DOHH2 (cell line): Measurements from ENCODE around the gene TRAPPC4.

Source experiments
- H3F3A ChIP-seq: fragments of 200-600 bp; sonication (generic), shearing (Covaris generic); 2 replicates; pipeline ENCODE4 v1.6.0; 2016; ENCODE audit warnings: antibody characterized with exemption, mild to moderate bottlenecking; ENCODE audit not compliant: control insufficient read depth, insufficient read depth
- H3K27ac ChIP-seq: fragments of 200-600 bp; sonication (generic); 2 replicates; pipeline ENCODE4 v1.5.1; 2014; ENCODE audit warnings: low read depth, mild to moderate bottlenecking, low read length, moderate library complexity
- H3K27me3 ChIP-seq: fragments of 200-600 bp; sonication (generic); 2 replicates; pipeline ENCODE4 v1.6.1; 2014; ENCODE audit warnings: mild to moderate bottlenecking, low read length, mixed read lengths; ENCODE audit not compliant: control insufficient read depth
- H3K36me3 ChIP-seq: fragments of 200-600 bp; sonication (generic); 2 replicates; pipeline ENCODE4 v1.6.1; 2014; ENCODE audit warnings: mild to moderate bottlenecking, low read length, moderate library complexity, mixed read lengths; ENCODE audit not compliant: control insufficient read depth
- H3K4me1 ChIP-seq: fragments of 200-600 bp; sonication (generic); 2 replicates; pipeline ENCODE4 v1.6.1; 2014; ENCODE audit warnings: mild to moderate bottlenecking, low read length, mixed read lengths; ENCODE audit not compliant: control insufficient read depth
- H3K4me2 ChIP-seq: fragments of 200-600 bp; sonication (generic); 2 replicates; pipeline ENCODE4 v1.6.0; 2014; ENCODE audit warnings: mild to moderate bottlenecking, low read length, moderate library complexity
- H3K4me3 ChIP-seq: fragments of 200-600 bp; sonication (generic); 2 replicates; pipeline ENCODE4 v1.5.1; 2014; ENCODE audit warnings: mild to moderate bottlenecking, low read length, mixed read lengths
- H3K79me2 ChIP-seq: fragments of 200-600 bp; sonication (generic); 2 replicates; pipeline ENCODE4 v1.6.1; 2014; ENCODE audit warnings: mild to moderate bottlenecking, low read length, mixed read lengths; ENCODE audit not compliant: control insufficient read depth
- H3K9me2 ChIP-seq: fragments of 200-600 bp; sonication (generic); replicated peaks from 2 replicates; pipeline ENCODE4 v1.6.1; 2014; ENCODE audit warnings: mild to moderate bottlenecking, low read length, mixed read lengths; ENCODE audit not compliant: control insufficient read depth
- H3K9me3 ChIP-seq: fragments of 200-600 bp; sonication (generic); 2 replicates; pipeline ENCODE4 v1.6.1; 2014; ENCODE audit warnings: antibody characterized with exemption, low read length, mixed read lengths; ENCODE audit not compliant: control insufficient read depth, insufficient read depth
- H4K20me1 ChIP-seq: fragments of 200-600 bp; sonication (generic); 2 replicates; pipeline ENCODE4 v1.6.0; 2014; ENCODE audit warnings: low read depth, mild to moderate bottlenecking, antibody characterized with exemption, low read length, moderate library complexity; ENCODE audit not compliant: control insufficient read depth, insufficient read depth
- CTCF ChIP-seq: fragments of 200-600 bp; sonication (generic); IDR thresholded peaks from one replicate; pipeline ENCODE4 v1.5.1; 2014; ENCODE audit warnings: antibody characterized with exemption, mild to moderate bottlenecking, low read depth, low read length; ENCODE audit not compliant: poor library complexity, severe bottlenecking
- EZH2phosphoT487 ChIP-seq: fragments of 200-600 bp; sonication (generic); IDR thresholded peaks from 2 replicates; pipeline ENCODE4 v1.6.1; 2017; ENCODE audit warnings: borderline replicate concordance, mild to moderate bottlenecking, antibody characterized with exemption, low read length, moderate library complexity, mixed read lengths

The TRAPPC4 gene

GRCh38 chr11:119012629-119013170 is 5.9 kb upstream of the TRAPPC4 start:
- H3K9me2 ChIP-seq: no peaks in the 10 kb centered on the region
- no peak overlapping the region for H3K27ac ChIP-seq
- H3K79me2 ChIP-seq: peaks cover 28% of the 10 kb centered on the region
- H3K4me2 ChIP-seq: no peak overlapping the region
- peaks cover 6% of the 10 kb centered on the region; the same call in 1 of the 2 replicates for H4K20me1 ChIP-seq
- peaks cover 12% of the 10 kb centered on the region for H3K4me1 ChIP-seq
- H3K9me3 ChIP-seq: no peaks in the 10 kb centered on the region
- TF ChIP-seq EZH2phosphoT487 (no peak), CTCF (no peak)
- peaks cover 62% of the 10 kb centered on the region for H3F3A ChIP-seq
- H3K36me3 ChIP-seq: peaks cover 64% of the 10 kb centered on the region
- H3K27me3 ChIP-seq: no peaks in the 10 kb centered on the region
- no peak overlapping the region for H3K4me3 ChIP-seq

GRCh38 chr11:119014209-119014924 is 4.2 kb upstream of the TRAPPC4 start:
- H3K4me3 ChIP-seq: no peak overlapping the region
- TF ChIP-seq EZH2phosphoT487 (no peak), CTCF (no peak)
- no peaks in the 10 kb centered on the region for H3K9me2 ChIP-seq
- no peak overlapping the region for H3K27ac ChIP-seq
- peaks cover 41% of the 10 kb centered on the region for H3K79me2 ChIP-seq
- no peaks in the 10 kb centered on the region for H3K9me3 ChIP-seq
- peaks cover 6% of the 10 kb centered on the region; the same call in 1 of the 2 replicates for H4K20me1 ChIP-seq
- H3K4me2 ChIP-seq: no peak overlapping the region
- peaks cover 64% of the 10 kb centered on the region for H3F3A ChIP-seq
- peaks cover 16% of the 10 kb centered on the region for H3K4me1 ChIP-seq
- H3K36me3 ChIP-seq: peaks cover 73% of the 10 kb centered on the region
- H3K27me3 ChIP-seq: peaks cover 3% of the 10 kb centered on the region; the same call in 1 of the 2 replicates

GRCh38 chr11:119015054-119015611 is 3.4 kb upstream of the TRAPPC4 start:
- H3K4me3 ChIP-seq: no peak overlapping the region
- peaks cover 3% of the 10 kb centered on the region; the same call in 1 of the 2 replicates for H3K27me3 ChIP-seq
- peaks cover 6% of the 10 kb centered on the region; the same call in 1 of the 2 replicates for H4K20me1 ChIP-seq
- H3K9me3 ChIP-seq: no peaks in the 10 kb centered on the region
- H3K79me2 ChIP-seq: peaks cover 49% of the 10 kb centered on the region
- peaks cover 71% of the 10 kb centered on the region for H3K36me3 ChIP-seq
- peaks cover 22% of the 10 kb centered on the region for H3K4me1 ChIP-seq
- TF ChIP-seq EZH2phosphoT487 (no peak), CTCF (no peak)
- H3K27ac ChIP-seq: no peak overlapping the region
- no peak overlapping the region for H3K4me2 ChIP-seq
- H3F3A ChIP-seq: peaks cover 61% of the 10 kb centered on the region
- no peaks in the 10 kb centered on the region for H3K9me2 ChIP-seq
